Lung (tissue), 12 donors: Measurements from ENCODE around the gene RMI2. TPM values are rescaled to one million over a fixed set of nuclear protein-coding genes. Genes with fewer than 3 reads are reported as not detected.

Experiments
- ATAC-seq: fragments of 200-7000 bp; cut with Tn5 transposase; one replicate; pipeline ENCODE4 v1.9.1; 2020; ENCODE audit warnings: moderate number of reproducible peaks; ENCODE audit not compliant: insufficient read depth, low FRiP score
- DNase-seq, 3 donors: peaks; one replicate each; pipeline ENCODE4 v3.0.0-alpha.2; 2013 to 2017
- H3K27ac ChIP-seq, 2 donors: one replicate each; pipeline ENCODE4 v1.5.1; 2013; ENCODE audit warnings: mild to moderate bottlenecking in 2 of 2, moderate library complexity in 2 of 2, control low read depth in 1 of 2, inconsistent platforms in 1 of 2, low read depth in 1 of 2, low read length in 1 of 2
- H3K27me3 ChIP-seq, 3 donors: one replicate each; pipeline ENCODE4 v1.5.1; 2013; ENCODE audit warnings: low read length in 2 of 3; ENCODE audit not compliant: control insufficient read depth in 3 of 3, insufficient read depth in 3 of 3
- H3K36me3 ChIP-seq, 4 donors: one replicate each; pipeline ENCODE4 v1.5.1; 2013; ENCODE audit warnings: low read length in 4 of 4, mild to moderate bottlenecking in 1 of 4, moderate library complexity in 1 of 4; ENCODE audit not compliant: control insufficient read depth in 4 of 4, insufficient read depth in 4 of 4
- H3K4me1 ChIP-seq, 5 donors: one replicate each; pipeline ENCODE4 v1.5.1; 2013; ENCODE audit warnings: low read length in 5 of 5, mild to moderate bottlenecking in 2 of 5, moderate library complexity in 1 of 5; ENCODE audit not compliant: control insufficient read depth in 5 of 5, insufficient read depth in 5 of 5
- H3K4me3 ChIP-seq: one replicate; pipeline ENCODE4 v1.5.1; 2013; ENCODE audit warnings: mild to moderate bottlenecking, control low read depth, moderate library complexity
- H3K9ac ChIP-seq, 2 donors: one replicate each; pipeline ENCODE4 v1.5.1; 2013; ENCODE audit warnings: low read length in 2 of 2, control low read depth in 1 of 2; ENCODE audit not compliant: insufficient read depth in 1 of 2
- H3K9me3 ChIP-seq, 4 donors: one replicate each; pipeline ENCODE4 v1.5.1; 2013; ENCODE audit warnings: low read length in 3 of 4, mild to moderate bottlenecking in 1 of 4, moderate library complexity in 1 of 4; ENCODE audit not compliant: control insufficient read depth in 4 of 4, insufficient read depth in 3 of 4
- WGBS, 2 donors: extraction: QIAGEN DNeasy Blood & Tissue Kit; methylation state at CpG; one replicate each; pipeline ENCODE4 v1.1.7; 2013; 5-methylcytosine and 5-hydroxymethylcytosine counted together
- polyA plus RNA-seq, 2 donors: library from polyadenylated mRNA; stranded (reverse); fragments of 200-250 nt; gene quantifications; one replicate each; pipeline ENCODE4 v1.2.1, GENCODE V29; 2013
- total RNA-seq, 2 donors: library from RNA; depleted of rRNA in 1 of 2; stranded (reverse); fragments of >200 nt in 1 of 2; gene quantifications; one replicate each; pipeline ENCODE4 v1.2.1, GENCODE V29; 2014 to 2021
- TF ChIP-seq, protein P1 (sequence below): IDR thresholded peaks from 2 replicates; pipeline ENCODE4 v1.5.1; 2012; ENCODE audit warnings: mild to moderate bottlenecking; ENCODE audit errors: control extremely low read depth, extremely low read depth
- donor health status: control.
- donor health status: control.
- donor health status: Bipolar disorder and iron deficiency.
- donor health status: healthy.
- donor health status: DM: yes; HTN: yes; CAD: no.

Gene RMI2
- total and polyA plus RNA-seq, 4 donors = 2.5 to 7.2 (median 4.5) TPM

GRCh38 chr16:11323551-11324336 is 21.5 kb upstream of the RMI2 start:
- WGBS, 2 donors = 94 to 95% methylated on average over 11 of the region's 11 CpGs
- Histone ChIP-seq H3K9me3 (no peaks in the 10 kb centered on the region), H3K36me3 (no peaks in the 10 kb centered on the region), H3K27me3 (no peaks in the 10 kb centered on the region), H3K4me3 (no peak overlapping the region), H3K4me1 (peaks cover 0 to 29% (median 9%) of the 10 kb centered on the region in 5 donors), H3K27ac (no peak overlapping the region), H3K9ac (no peak overlapping the region)
- TF ChIP-seq, protein P1, sequence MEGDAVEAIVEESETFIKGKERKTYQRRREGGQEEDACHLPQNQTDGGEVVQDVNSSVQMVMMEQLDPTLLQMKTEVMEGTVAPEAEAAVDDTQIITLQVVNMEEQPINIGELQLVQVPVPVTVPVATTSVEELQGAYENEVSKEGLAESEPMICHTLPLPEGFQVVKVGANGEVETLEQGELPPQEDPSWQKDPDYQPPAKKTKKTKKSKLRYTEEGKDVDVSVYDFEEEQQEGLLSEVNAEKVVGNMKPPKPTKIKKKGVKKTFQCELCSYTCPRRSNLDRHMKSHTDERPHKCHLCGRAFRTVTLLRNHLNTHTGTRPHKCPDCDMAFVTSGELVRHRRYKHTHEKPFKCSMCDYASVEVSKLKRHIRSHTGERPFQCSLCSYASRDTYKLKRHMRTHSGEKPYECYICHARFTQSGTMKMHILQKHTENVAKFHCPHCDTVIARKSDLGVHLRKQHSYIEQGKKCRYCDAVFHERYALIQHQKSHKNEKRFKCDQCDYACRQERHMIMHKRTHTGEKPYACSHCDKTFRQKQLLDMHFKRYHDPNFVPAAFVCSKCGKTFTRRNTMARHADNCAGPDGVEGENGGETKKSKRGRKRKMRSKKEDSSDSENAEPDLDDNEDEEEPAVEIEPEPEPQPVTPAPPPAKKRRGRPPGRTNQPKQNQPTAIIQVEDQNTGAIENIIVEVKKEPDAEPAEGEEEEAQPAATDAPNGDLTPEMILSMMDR = no peak
- DNase-seq (no peak), ATAC-seq (no peak)

GRCh38 chr16:11325404-11326083 is 19.7 kb upstream of the RMI2 start:
- Histone ChIP-seq H3K9ac (no peak overlapping the region), H3K36me3 (no peaks in the 10 kb centered on the region), H3K27me3 (no peaks in the 10 kb centered on the region), H3K9me3 (no peaks in the 10 kb centered on the region), H3K4me1 (peaks cover 0 to 34% (median 14%) of the 10 kb centered on the region in 5 donors), H3K27ac (no peak overlapping the region), H3K4me3 (no peak overlapping the region)
- 74 to 87% methylated on average over 10 of the region's 10 CpGs for WGBS, 2 donors
- no peak for ATAC-seq
- no peak for DNase-seq
- TF ChIP-seq, protein P1 = no peak

DNA sequence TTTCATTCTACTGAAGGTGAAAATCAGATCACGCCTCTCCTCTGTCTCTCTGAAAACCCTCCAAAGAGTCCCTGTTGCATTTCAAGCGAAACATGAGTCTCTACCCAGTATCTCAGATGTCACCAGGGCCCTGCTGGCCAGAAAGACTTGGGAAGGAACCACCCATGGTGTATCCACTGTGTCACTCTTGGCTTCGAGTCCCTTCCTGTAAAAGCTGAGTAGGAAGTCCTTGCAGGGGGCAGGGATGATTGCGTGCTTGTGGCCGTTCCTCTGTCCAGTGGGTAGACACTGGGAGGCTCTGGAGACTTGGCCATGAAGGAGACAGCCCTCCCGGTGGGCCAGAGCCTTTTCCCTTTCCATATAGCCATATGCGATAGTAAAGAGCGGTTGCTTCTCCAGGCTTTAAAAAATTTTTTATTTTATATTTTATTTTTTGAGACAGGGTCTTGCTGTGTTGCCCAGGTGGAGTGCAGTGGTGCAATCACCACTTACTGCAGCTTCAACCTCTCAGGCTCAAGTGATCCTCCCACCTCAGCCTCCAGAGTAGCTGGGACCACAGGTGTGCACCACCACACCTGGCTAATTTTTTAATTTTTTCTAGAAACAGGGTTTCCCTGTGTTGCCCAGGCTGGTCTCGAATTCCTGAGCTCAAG is 19.0 kb upstream of the RMI2 start:
- TF ChIP-seq, protein P1 = no peak
- no peak overlapping the region for H3K9ac ChIP-seq
- no peaks in the 10 kb centered on the region for H3K36me3 ChIP-seq
- no peak overlapping the region for H3K27ac ChIP-seq
- 73 to 76% methylated on average over 9 of the region's 9 CpGs for whole genome bisulfite sequencing, 2 donors
- no peaks in the 10 kb centered on the region for H3K27me3 ChIP-seq
- H3K4me1 ChIP-seq = peaks cover 0 to 34% (median 14%) of the 10 kb centered on the region in 5 donors
- ATAC-seq (no peak), DNase-seq (peak in 2 of 3 donors; percentile 54 to 84)
- no peaks in the 10 kb centered on the region for H3K9me3 ChIP-seq
- H3K4me3 ChIP-seq = no peak overlapping the region
